ENCODE measurements around the gene RASD2. TPM values are rescaled to one million over a fixed set of nuclear protein-coding genes. Genes with fewer than 3 reads are reported as not detected.

Gene RASD2
- total RNA-seq, 1 experiment from 2014 or later, result 2.4 TPM

- TF ChIP-seq YY1 (IDR thresholded peaks at IDR 0.05; ENCODE audit: extremely low read depth, insufficient replicate concordance, low read depth, low read length) (no peak), ELF1 (IDR thresholded peaks at IDR 0.05; ENCODE audit: borderline replicate concordance, low read depth) (no peak), JUND (IDR thresholded peaks at IDR 0.05) (no peak), SRF (IDR thresholded peaks at IDR 0.05; ENCODE audit: low read depth) (no peak), ZNF274 (IDR thresholded peaks at IDR 0.05; ENCODE audit: low read depth, low read length) (no peak), POLR2A (IDR thresholded peaks at IDR 0.05; ENCODE audit: borderline replicate concordance, extremely low read depth, insufficient read depth, insufficient read length) (no peak), FOSL1 (IDR thresholded peaks at IDR 0.05; ENCODE audit: low read depth) (no peak), TCF7L2 (IDR thresholded peaks at IDR 0.05; ENCODE audit: borderline replicate concordance, extremely low read depth, insufficient read depth, insufficient read length) (no peak), RAD21 (IDR thresholded peaks at IDR 0.05; ENCODE audit: low read depth) (no peak), EZH2phosphoT487 (IDR thresholded peaks at IDR 0.05; ENCODE audit: borderline replicate concordance) (no peak), POLR2AphosphoS5 (IDR thresholded peaks at IDR 0.05; ENCODE audit: low read depth, low read length) (no peak), CEBPB (IDR thresholded peaks at IDR 0.05; ENCODE audit: low read depth) (no peak), MAX (IDR thresholded peaks at IDR 0.05) (no peak), EZH2 (IDR thresholded peaks at IDR 0.05) (no peak)
- TF ChIP-seq, protein P1, sequence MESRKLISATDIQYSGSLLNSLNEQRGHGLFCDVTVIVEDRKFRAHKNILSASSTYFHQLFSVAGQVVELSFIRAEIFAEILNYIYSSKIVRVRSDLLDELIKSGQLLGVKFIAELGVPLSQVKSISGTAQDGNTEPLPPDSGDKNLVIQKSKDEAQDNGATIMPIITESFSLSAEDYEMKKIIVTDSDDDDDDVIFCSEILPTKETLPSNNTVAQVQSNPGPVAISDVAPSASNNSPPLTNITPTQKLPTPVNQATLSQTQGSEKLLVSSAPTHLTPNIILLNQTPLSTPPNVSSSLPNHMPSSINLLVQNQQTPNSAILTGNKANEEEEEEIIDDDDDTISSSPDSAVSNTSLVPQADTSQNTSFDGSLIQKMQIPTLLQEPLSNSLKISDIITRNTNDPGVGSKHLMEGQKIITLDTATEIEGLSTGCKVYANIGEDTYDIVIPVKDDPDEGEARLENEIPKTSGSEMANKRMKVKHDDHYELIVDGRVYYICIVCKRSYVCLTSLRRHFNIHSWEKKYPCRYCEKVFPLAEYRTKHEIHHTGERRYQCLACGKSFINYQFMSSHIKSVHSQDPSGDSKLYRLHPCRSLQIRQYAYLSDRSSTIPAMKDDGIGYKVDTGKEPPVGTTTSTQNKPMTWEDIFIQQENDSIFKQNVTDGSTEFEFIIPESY (IDR thresholded peaks at IDR 0.05; ENCODE audit: extremely low read depth, insufficient replicate concordance, low read length), result no peak
- Histone ChIP-seq H3K79me2 (ENCODE audit: insufficient read depth, low read length) (no peaks in the 10 kb centered on the region), H3K9me3 (ENCODE audit: control insufficient read depth in 1 of 2, insufficient read depth in 1 of 2, low read depth in 1 of 2, low read length in 2 of 2) (no peaks in the 10 kb centered on the region), H3K4me3 (replicated peaks in 1 of 2; ENCODE audit: low read depth in 1 of 2, low read length in 2 of 2) (no peak overlapping the region), H3K9ac (ENCODE audit: low read length) (no peak overlapping the region), H3K4me1 (ENCODE audit: control insufficient read depth in 1 of 2, insufficient read depth in 2 of 2, low read length in 2 of 2) (no peaks in the 10 kb centered on the region; a peak in 1 of 4 replicates), H3K27me3 (ENCODE audit: insufficient read depth, low read length) (0 out of 2 replicates have a peak, but pooled peaks cover 2% of the 10 kb centered on the region), H2AFZ (ENCODE audit: low read depth, low read length, poor library complexity, severe bottlenecking) (no peak overlapping the region), H3K27ac (ENCODE audit: low read depth, low read length) (no peak overlapping the region), H3K9me2 (ENCODE audit: insufficient read depth) (no peaks in the 10 kb centered on the region), H3K36me3 (ENCODE audit: control insufficient read depth in 1 of 2, insufficient read depth in 2 of 2, low read length in 2 of 2) (no peaks in the 10 kb centered on the region), H4K20me1 (ENCODE audit: insufficient read depth) (no peaks in the 10 kb centered on the region), H3K4me2 (ENCODE audit: low read length) (no peak overlapping the region)
- intact Hi-C loops (cut with micrococcal nuclease), result no loop called here
- ATAC-seq (no peak), DNase-seq (ENCODE audit: low read depth, low spot score) (no peak)
- CTCF ChIA-PET, result no interaction called here
- RAD21 ChIA-PET (ENCODE audit: low non-redundant PET in 1 of 2, low total read pairs in 2 of 2, uncharacterized antibody in 2 of 2, unreplicated experiment in 2 of 2), result no interaction called here
- BruUV-seq (replicated peaks), result no TSS peak
- POLR2A ChIA-PET, result interaction anchor here (0.6 kb wide), 1 partner anchor 10 kb away, joined by 3 read pairs; no protein-coding TSS in a partner anchor
Measured at GRCh38 chr22:35521358-35522224, 19.0 kb upstream of the RASD2 start.

All from HCT116 (cell line).